Measurements from ENCODE around the gene DSTYK.

GRCh38 chr1:205208811-205209210 lies 2.7 kb downstream of the DSTYK start:
- TF ChIP-seq EZH2phosphoT487 (IDR thresholded peaks at IDR 0.05), result no peak
- no peak for TF ChIP-seq CTCF (IDR thresholded peaks at IDR 0.05)

All from neural progenitor cell (in vitro differentiated cells).